Stimulated activated CD8-positive, alpha-beta memory T cell treated with anti-CD3 and anti-CD28 coated beads, Interleukin-4, amount 100 ng/mL, for 24 hours (primary cell): ENCODE data around the gene BCAP31.
A peak's percentile ranks its signal among the peaks of the same experiment; 100 is the strongest.

Experiments
- DNase-seq: peaks from one replicate; pipeline ENCODE4 v3.0.0-alpha.2; 2020; ENCODE audit warnings: low read depth

BCAP31 gene

GRCh38 chrX:153724252-153725038 lies at the start of gene BCAP31, which contains the start of gene ABCD1:
BCAP31 (minus strand) TSS chrX:153724387; CDS start chrX:153723244, 1,143 bp downstream.
ABCD1 (plus strand) TSS chrX:153724856; CDS start chrX:153725267, 411 bp downstream.
- peak; percentile 77 for DNase-seq

- no peak for DNase-seq
Observed at GRCh38 chrX:153773218-153773611, 49.0 kb upstream of the BCAP31 start.

- no peak for DNase-seq
Observed at GRCh38 chrX:153772316-153773217, 48.4 kb upstream of the BCAP31 start.

- no peak for DNase-seq
Observed at GRCh38 chrX:153771415-153772315, 47.5 kb upstream of the BCAP31 start.

GRCh38 chrX:153770601-153771414 lies 46.6 kb upstream of the BCAP31 start:
- no peak for DNase-seq

GRCh38 chrX:153769865-153770600 lies 45.8 kb upstream of the BCAP31 start:
- DNase-seq: no peak

GRCh38 chrX:153769158-153769864 lies 45.1 kb upstream of the BCAP31 start:
- DNase-seq: no peak

- no peak for DNase-seq
Observed at GRCh38 chrX:153768311-153769157, 44.3 kb upstream of the BCAP31 start.

- DNase-seq: no peak
Observed at GRCh38 chrX:153767674-153768055, 43.5 kb upstream of the BCAP31 start.

GRCh38 chrX:153766871-153767673 lies 42.9 kb upstream of the BCAP31 start:
- no peak for DNase-seq

GRCh38 chrX:153766098-153766817 lies 42.1 kb upstream of the BCAP31 start:
- peak; percentile 50 for DNase-seq

GRCh38 chrX:153765138-153766079 lies 41.2 kb upstream of the BCAP31 start:
- no peak for DNase-seq

- no peak for DNase-seq
Observed at GRCh38 chrX:153764786-153765137, 40.6 kb upstream of the BCAP31 start.

GRCh38 chrX:153763989-153764755 lies 40.0 kb upstream of the BCAP31 start, which contains the start of gene PLXNB3:
PLXNB3 (plus strand) TSS chrX:153764249; CDS start chrX:153765536, 1,287 bp downstream.
- peak; percentile 68 for DNase-seq

GRCh38 chrX:153763298-153763932 lies 39.2 kb upstream of the BCAP31 start:
- DNase-seq: no peak
